ENCODE data around the gene HS6ST1. TPM values are rescaled to one million over a fixed set of nuclear protein-coding genes. Genes with fewer than 3 reads are reported as not detected.

Gene HS6ST1
- total RNA-seq, 1 experiment from 2014 or later, result 21.5 TPM

GRCh38 chr2:128303911-128304310 is 14.8 kb downstream of the HS6ST1 start:
- Histone ChIP-seq H3K27ac (ENCODE audit: low read length) (no peak overlapping the region), H4K20me1 (ENCODE audit: low read length) (no peaks in the 10 kb centered on the region; the same call in 1 of the 2 replicates), H2AFZ (ENCODE audit: low read length) (no peak overlapping the region), H3K79me2 (ENCODE audit: low read length) (peaks cover 36% of the 10 kb centered on the region), H3K4me3 (ENCODE audit: low read length) (no peak overlapping the region), H3K36me3 (ENCODE audit: low read depth, low read length) (no peaks in the 10 kb centered on the region), H3K9ac (ENCODE audit: low read length) (no peak overlapping the region), H3K4me2 (ENCODE audit: low read length) (no peak overlapping the region), H3K9me3 (ENCODE audit: low read length) (no peaks in the 10 kb centered on the region), H3K9me2 (replicated peaks; ENCODE audit: low read length) (no peaks in the 10 kb centered on the region), H3K4me1 (ENCODE audit: insufficient read depth, low read length) (peaks cover 27% of the 10 kb centered on the region), H3K27me3 (ENCODE audit: low read length) (no peaks in the 10 kb centered on the region), H3F3A (ENCODE audit: low read length, unreplicated experiment) (no peaks in the 10 kb centered on the region)
- intact Hi-C loops (cut with micrococcal nuclease), result loop anchor here (10.0 kb wide), 2 partner anchors 69 to 239 kb away; no protein-coding TSS in a partner anchor
- TF ChIP-seq EZH2phosphoT487 (IDR thresholded peaks at IDR 0.05; ENCODE audit: borderline replicate concordance, low read length), result no peak
- no peak for TF ChIP-seq EZH2 (IDR thresholded peaks at IDR 0.05; ENCODE audit: low read length, unreplicated experiment)
- no peak for TF ChIP-seq CTCF (conservative IDR thresholded peaks at IDR 0.05; ENCODE audit: low read depth, low read length)
- ChIA-PET CTCF (no interaction called here), POLR2A (ENCODE audit: unreplicated experiment) (interaction anchor here (0.6 kb wide), 1 partner anchor 87 kb away, joined by 3 read pairs; no protein-coding TSS in a partner anchor)
- DNase-seq, result no peak
- BruUV-seq (replicated peaks), result no TSS peak
- ATAC-seq, result no peak

GRCh38 chr2:128303095-128303791 is 15.4 kb downstream of the HS6ST1 start:
- no TSS peak for BruUV-seq (replicated peaks)
- no peak for TF ChIP-seq CTCF (conservative IDR thresholded peaks at IDR 0.05; ENCODE audit: low read depth, low read length)
- no peak for TF ChIP-seq EZH2 (IDR thresholded peaks at IDR 0.05; ENCODE audit: low read length, unreplicated experiment)
- no peak for TF ChIP-seq EZH2phosphoT487 (IDR thresholded peaks at IDR 0.05; ENCODE audit: borderline replicate concordance, low read length)
- H3K4me1 ChIP-seq (ENCODE audit: insufficient read depth, low read length), result peaks cover 27% of the 10 kb centered on the region

GRCh38 chr2:128302744-128303067 is 16.0 kb downstream of the HS6ST1 start:
- H3K9me2 ChIP-seq (replicated peaks; ENCODE audit: low read length), result no peaks in the 10 kb centered on the region
- intact Hi-C loops (cut with micrococcal nuclease), result loop anchor here (10.0 kb wide), 2 partner anchors 68 to 238 kb away; no protein-coding TSS in a partner anchor
- ChIA-PET POLR2A (ENCODE audit: unreplicated experiment) (no interaction called here), CTCF (no interaction called here)
- H3K4me2 ChIP-seq (ENCODE audit: low read length), result no peak overlapping the region
- H3K27me3 ChIP-seq (ENCODE audit: low read length), result no peaks in the 10 kb centered on the region
- peaks cover 27% of the 10 kb centered on the region for H3K4me1 ChIP-seq (ENCODE audit: insufficient read depth, low read length)
- no peaks in the 10 kb centered on the region for H3F3A ChIP-seq (ENCODE audit: low read length, unreplicated experiment)
- no peak overlapping the region for H3K9ac ChIP-seq (ENCODE audit: low read length)
- H3K9me3 ChIP-seq (ENCODE audit: low read length), result no peaks in the 10 kb centered on the region
- no peaks in the 10 kb centered on the region; the same call in 1 of the 2 replicates for H4K20me1 ChIP-seq (ENCODE audit: low read length)
- no peaks in the 10 kb centered on the region for H3K36me3 ChIP-seq (ENCODE audit: low read depth, low read length)
- TF ChIP-seq CTCF (conservative IDR thresholded peaks at IDR 0.05; ENCODE audit: low read depth, low read length), result no peak
- no peak for TF ChIP-seq EZH2phosphoT487 (IDR thresholded peaks at IDR 0.05; ENCODE audit: borderline replicate concordance, low read length)
- TF ChIP-seq EZH2 (IDR thresholded peaks at IDR 0.05; ENCODE audit: low read length, unreplicated experiment), result no peak
- no peak for DNase-seq
- H3K27ac ChIP-seq (ENCODE audit: low read length), result no peak overlapping the region
- no peak for ATAC-seq
- no peak overlapping the region for H3K4me3 ChIP-seq (ENCODE audit: low read length)
- no peak overlapping the region for H2AFZ ChIP-seq (ENCODE audit: low read length)
- no TSS peak for BruUV-seq (replicated peaks)
- peaks cover 36% of the 10 kb centered on the region for H3K79me2 ChIP-seq (ENCODE audit: low read length)

More at GRCh38 chr2:128303095-128303791, 15.4 kb downstream of the HS6ST1 start:
- no peak overlapping the region for H3K4me3 ChIP-seq (ENCODE audit: low read length)
- H3K27me3 ChIP-seq (ENCODE audit: low read length), result no peaks in the 10 kb centered on the region
- H3K9me2 ChIP-seq (replicated peaks; ENCODE audit: low read length), result no peaks in the 10 kb centered on the region
- ATAC-seq (no peak), DNase-seq (no peak)
- intact Hi-C loops (cut with micrococcal nuclease), result loop anchor here (10.0 kb wide), 2 partner anchors 68 to 238 kb away; no protein-coding TSS in a partner anchor
- H3K36me3 ChIP-seq (ENCODE audit: low read depth, low read length), result no peaks in the 10 kb centered on the region
- no peak overlapping the region for H3K4me2 ChIP-seq (ENCODE audit: low read length)
- H4K20me1 ChIP-seq (ENCODE audit: low read length), result no peaks in the 10 kb centered on the region; the same call in 1 of the 2 replicates
- no peak overlapping the region for H3K9ac ChIP-seq (ENCODE audit: low read length)
- H2AFZ ChIP-seq (ENCODE audit: low read length), result no peak overlapping the region
- H3K9me3 ChIP-seq (ENCODE audit: low read length), result no peaks in the 10 kb centered on the region
- H3K27ac ChIP-seq (ENCODE audit: low read length), result no peak overlapping the region
- no peaks in the 10 kb centered on the region for H3F3A ChIP-seq (ENCODE audit: low read length, unreplicated experiment)
- H3K79me2 ChIP-seq (ENCODE audit: low read length), result peaks cover 36% of the 10 kb centered on the region
- ChIA-PET CTCF (no interaction called here), POLR2A (ENCODE audit: unreplicated experiment) (no interaction called here)

Data from PC-3 (cell line).